Neural cell (in vitro differentiated cells): ENCODE data around the gene SDC3. TPM values are rescaled to one million over a fixed set of nuclear protein-coding genes. Genes with fewer than 3 reads are reported as not detected.
A peak's percentile ranks its signal among the peaks of the same experiment; 100 is the strongest.

Experiments
- H2AFZ ChIP-seq: fragments of 200-600, 300-800 bp; sonication (generic), shearing (Covaris generic); 2 replicates; pipeline ENCODE4 v1.6.0; 2014; ENCODE audit warnings: low read depth, mild to moderate bottlenecking, antibody characterized with exemption, low read length, moderate library complexity
- H3F3A ChIP-seq: fragments of 200-600 bp; shearing (Covaris generic); 2 replicates; pipeline ENCODE4 v1.6.1; 2016; ENCODE audit warnings: mild to moderate bottlenecking, moderate library complexity, mixed read lengths, antibody characterized with exemption, low read length; ENCODE audit not compliant: insufficient read depth, poor library complexity, severe bottlenecking
- H3K27ac ChIP-seq: fragments of 200-600, 300-800 bp; sonication (generic), shearing (Covaris generic); 2 replicates; pipeline ENCODE4 v1.5.1; 2014; ENCODE audit warnings: mild to moderate bottlenecking, low read length, moderate library complexity
- H3K27me3 ChIP-seq: fragments of 300-800, 200-600 bp; sonication (generic), shearing (Covaris generic); 2 replicates; pipeline ENCODE4 v1.6.0; 2014; ENCODE audit warnings: mild to moderate bottlenecking, low read depth, low read length, moderate library complexity; ENCODE audit not compliant: insufficient read depth
- H3K36me3 ChIP-seq: fragments of 300-800, 200-600 bp; sonication (generic), shearing (Covaris generic); 2 replicates; pipeline ENCODE4 v1.5.1; 2014; ENCODE audit warnings: mild to moderate bottlenecking, antibody characterized with exemption, low read length, moderate library complexity; ENCODE audit not compliant: insufficient read depth
- H3K4me2 ChIP-seq: fragments of 300-800, 200-600 bp; sonication (generic), shearing (Covaris generic); 2 replicates; pipeline ENCODE4 v1.6.0; 2014; ENCODE audit warnings: mild to moderate bottlenecking, low read length
- H3K4me3 ChIP-seq: fragments of 300-800, 200-600 bp; sonication (generic), shearing (Covaris generic); 2 replicates; pipeline ENCODE4 v1.5.1; 2014; ENCODE audit warnings: mild to moderate bottlenecking, low read length, moderate library complexity
- H3K79me2 ChIP-seq: fragments of 200-600 bp; shearing (Covaris generic); replicated peaks from 2 replicates; pipeline ENCODE4 v1.6.0; 2014; ENCODE audit warnings: mild to moderate bottlenecking, low read length, moderate library complexity; ENCODE audit not compliant: insufficient read depth
- H3K9ac ChIP-seq: fragments of 300-800, 200-600 bp; sonication (generic), shearing (Covaris generic); 2 replicates; pipeline ENCODE4 v1.6.1; 2016; ENCODE audit warnings: mild to moderate bottlenecking, low read length, mixed read lengths
- H3K9me2 ChIP-seq: fragments of 200-600 bp; shearing (Covaris generic); 2 replicates; pipeline ENCODE4 v1.6.1; 2016; ENCODE audit warnings: mild to moderate bottlenecking, low read length, mixed read lengths; ENCODE audit not compliant: insufficient read depth
- H3K9me3 ChIP-seq: fragments of 200-600, 300-800 bp; sonication (generic), shearing (Covaris generic); 2 replicates; pipeline ENCODE4 v1.6.1; 2016; ENCODE audit warnings: mild to moderate bottlenecking, mixed run types, low read length, moderate library complexity, mixed read lengths
- H4K20me1 ChIP-seq: fragments of 200-600 bp; shearing (Covaris generic); 2 replicates; pipeline ENCODE4 v1.6.1; 2016; ENCODE audit warnings: mild to moderate bottlenecking, mixed run types; ENCODE audit not compliant: insufficient read depth
- CTCF ChIP-seq: fragments of 450-650 bp; IDR thresholded peaks from 2 replicates; pipeline ENCODE4 v1.5.1; 2014; ENCODE audit warnings: antibody characterized with exemption, mild to moderate bottlenecking, moderate library complexity; ENCODE audit not compliant: poor library complexity, severe bottlenecking
- EP300 ChIP-seq: fragments of 450-650 bp; conservative IDR thresholded peaks from 2 replicates; pipeline ENCODE4 v1.6.1; 2014; ENCODE audit warnings: antibody characterized with exemption, mild to moderate bottlenecking, moderate library complexity; ENCODE audit not compliant: poor library complexity, severe bottlenecking
- EZH2 ChIP-seq: fragments of 200-600, 300-800 bp; shearing (Covaris generic), sonication (generic); IDR thresholded peaks from 2 replicates; pipeline ENCODE4 v1.6.1; 2014; ENCODE audit warnings: antibody characterized with exemption, low read length, borderline replicate concordance, mild to moderate bottlenecking; ENCODE audit not compliant: insufficient read depth, poor library complexity, severe bottlenecking
- MXI1 ChIP-seq: fragments of 450-650 bp; conservative IDR thresholded peaks from 2 replicates; pipeline ENCODE4 v1.6.1; 2014; ENCODE audit warnings: antibody characterized with exemption, mild to moderate bottlenecking; ENCODE audit not compliant: poor library complexity, severe bottlenecking
- POLR2AphosphoS5 ChIP-seq: IDR thresholded peaks from 2 replicates; pipeline ENCODE4 v1.6.1; 2012
- RAD21 ChIP-seq: fragments of 450-650 bp; conservative IDR thresholded peaks from 2 replicates; pipeline ENCODE4 v1.6.1; 2014; ENCODE audit warnings: antibody characterized with exemption, mild to moderate bottlenecking, moderate library complexity
- SMC3 ChIP-seq: fragments of 450-650 bp; conservative IDR thresholded peaks from 2 replicates; pipeline ENCODE4 v1.6.1; 2014; ENCODE audit warnings: antibody characterized with exemption, mild to moderate bottlenecking, moderate library complexity; ENCODE audit not compliant: poor library complexity
- TAF1 ChIP-seq: IDR thresholded peaks from 2 replicates; pipeline ENCODE4 v1.6.1; 2012; ENCODE audit warnings: low read depth
- polyA plus RNA-seq: library from polyadenylated mRNA; depleted of rRNA; stranded (reverse); fragments of >200 nt; gene quantifications from 2 replicates; pipeline ENCODE4 v1.2.3, GENCODE V29; 2014
- TF ChIP-seq, protein P1 (sequence below): IDR thresholded peaks from 2 replicates; pipeline ENCODE4 v1.6.1; 2012; ENCODE audit warnings: borderline replicate concordance

SDC3 gene
- polyA plus RNA-seq, 1 donor from 2014 or later = 55.2 TPM

DNA sequence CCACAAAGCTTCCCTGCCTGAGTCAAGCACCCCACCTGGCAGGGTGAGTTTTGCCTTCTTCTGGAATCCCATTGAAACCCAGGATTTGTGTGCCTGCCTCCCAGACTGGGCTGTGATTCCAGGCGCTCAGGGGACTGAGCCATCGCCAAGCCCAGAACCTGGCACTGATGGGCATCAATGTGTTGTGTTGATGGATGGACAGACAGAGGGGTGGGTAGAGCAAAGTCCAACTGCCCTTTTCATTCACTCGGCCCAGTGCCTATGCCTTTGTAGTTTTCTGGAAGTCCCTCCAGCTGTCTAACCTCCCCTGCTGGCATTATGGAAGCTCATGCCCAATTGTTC lies 85.0 kb downstream of the SDC3 start:
- H4K20me1 ChIP-seq = no peaks in the 10 kb centered on the region
- H3K4me2 ChIP-seq = peak overlapping the region; percentile 87
- H2AFZ ChIP-seq = no peak overlapping the region
- H3K27ac ChIP-seq = peak overlapping the region; percentile 97
- peak overlapping the region; percentile 89 for H3K9ac ChIP-seq
- TF ChIP-seq RAD21 (no peak), TAF1 (no peak), CTCF (no peak), EZH2 (no peak), SMC3 (no peak), POLR2AphosphoS5 (no peak), EP300 (no peak), MXI1 (no peak)
- TF ChIP-seq, protein P1, sequence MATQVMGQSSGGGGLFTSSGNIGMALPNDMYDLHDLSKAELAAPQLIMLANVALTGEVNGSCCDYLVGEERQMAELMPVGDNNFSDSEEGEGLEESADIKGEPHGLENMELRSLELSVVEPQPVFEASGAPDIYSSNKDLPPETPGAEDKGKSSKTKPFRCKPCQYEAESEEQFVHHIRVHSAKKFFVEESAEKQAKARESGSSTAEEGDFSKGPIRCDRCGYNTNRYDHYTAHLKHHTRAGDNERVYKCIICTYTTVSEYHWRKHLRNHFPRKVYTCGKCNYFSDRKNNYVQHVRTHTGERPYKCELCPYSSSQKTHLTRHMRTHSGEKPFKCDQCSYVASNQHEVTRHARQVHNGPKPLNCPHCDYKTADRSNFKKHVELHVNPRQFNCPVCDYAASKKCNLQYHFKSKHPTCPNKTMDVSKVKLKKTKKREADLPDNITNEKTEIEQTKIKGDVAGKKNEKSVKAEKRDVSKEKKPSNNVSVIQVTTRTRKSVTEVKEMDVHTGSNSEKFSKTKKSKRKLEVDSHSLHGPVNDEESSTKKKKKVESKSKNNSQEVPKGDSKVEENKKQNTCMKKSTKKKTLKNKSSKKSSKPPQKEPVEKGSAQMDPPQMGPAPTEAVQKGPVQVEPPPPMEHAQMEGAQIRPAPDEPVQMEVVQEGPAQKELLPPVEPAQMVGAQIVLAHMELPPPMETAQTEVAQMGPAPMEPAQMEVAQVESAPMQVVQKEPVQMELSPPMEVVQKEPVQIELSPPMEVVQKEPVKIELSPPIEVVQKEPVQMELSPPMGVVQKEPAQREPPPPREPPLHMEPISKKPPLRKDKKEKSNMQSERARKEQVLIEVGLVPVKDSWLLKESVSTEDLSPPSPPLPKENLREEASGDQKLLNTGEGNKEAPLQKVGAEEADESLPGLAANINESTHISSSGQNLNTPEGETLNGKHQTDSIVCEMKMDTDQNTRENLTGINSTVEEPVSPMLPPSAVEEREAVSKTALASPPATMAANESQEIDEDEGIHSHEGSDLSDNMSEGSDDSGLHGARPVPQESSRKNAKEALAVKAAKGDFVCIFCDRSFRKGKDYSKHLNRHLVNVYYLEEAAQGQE = no peak
- no peaks in the 10 kb centered on the region for H3K36me3 ChIP-seq
- H3K9me2 ChIP-seq = no peaks in the 10 kb centered on the region
- no peaks in the 10 kb centered on the region for H3K27me3 ChIP-seq
- peak overlapping the region; percentile 65 for H3K4me3 ChIP-seq
- H3K9me3 ChIP-seq = no peaks in the 10 kb centered on the region
- H3F3A ChIP-seq = no peaks in the 10 kb centered on the region
- no peaks in the 10 kb centered on the region for H3K79me2 ChIP-seq

DNA sequence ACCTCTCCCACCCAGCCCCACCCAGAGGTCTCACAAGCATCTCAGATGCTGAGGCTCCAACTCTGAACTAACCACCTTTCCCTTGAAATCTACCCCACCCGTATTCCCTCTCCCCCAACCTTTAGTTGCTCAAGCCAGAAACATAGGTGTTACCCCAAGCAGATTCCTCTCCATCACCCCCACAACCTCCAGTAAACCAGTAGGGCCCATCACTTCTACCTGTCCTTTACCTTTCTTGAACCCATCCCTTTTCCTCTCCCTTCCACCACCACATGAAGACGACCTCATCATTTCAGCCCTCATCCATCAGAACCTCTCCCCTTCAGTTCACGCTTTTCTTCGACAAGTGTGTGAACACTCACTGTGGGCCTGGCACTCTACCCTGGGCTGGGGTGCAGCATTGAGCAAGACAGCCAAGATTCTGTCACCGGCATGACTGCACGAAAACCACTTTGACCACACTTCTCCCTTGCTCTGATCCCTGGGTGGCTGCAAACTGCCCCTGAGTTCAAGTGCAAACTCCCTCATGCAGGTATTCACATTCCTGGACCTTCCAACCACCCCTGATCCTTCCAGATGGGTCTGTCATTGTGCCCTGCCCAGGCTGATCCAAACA lies 85.5 kb downstream of the SDC3 start:
- Histone ChIP-seq H3K4me3 (no peak overlapping the region), H3K9me2 (no peaks in the 10 kb centered on the region), H2AFZ (no peak overlapping the region), H3K4me2 (no peak overlapping the region), H3F3A (no peaks in the 10 kb centered on the region), H3K27me3 (no peaks in the 10 kb centered on the region), H3K79me2 (no peaks in the 10 kb centered on the region), H3K9me3 (no peaks in the 10 kb centered on the region), H3K36me3 (no peaks in the 10 kb centered on the region), H4K20me1 (no peaks in the 10 kb centered on the region), H3K9ac (peak overlapping the region; percentile 89), H3K27ac (peak overlapping the region; percentile 97)
- TF ChIP-seq RAD21 (no peak), MXI1 (no peak), SMC3 (no peak), EZH2 (no peak), TAF1 (no peak)
- TF ChIP-seq, protein P1 = no peak
